Activated T-helper 1 cell treated with Interleukin-2 at 50 U/mL for 16 hours (primary cell): Measurements from ENCODE around the gene FLT3.

ENCODE experiments used
- DNase-seq: peaks from one replicate; pipeline ENCODE4 v3.0.0-alpha.2; 2020; ENCODE audit warnings: low read depth

The FLT3 gene

GRCh38 chr13:28001837-28002473 is 98.4 kb downstream of the FLT3 start:
- DNase-seq: no peak

GRCh38 chr13:28001049-28001448 is 99.3 kb downstream of the FLT3 start:
- no peak for DNase-seq

GRCh38 chr13:28000567-28000966 is 99.8 kb downstream of the FLT3 start:
- no peak for DNase-seq

GRCh38 chr13:27997904-27998522 is 102.4 kb downstream of the FLT3 start:
- DNase-seq: no peak

- DNase-seq: no peak
These were observed 108.5 kb downstream of the FLT3 start for GRCh38 chr13:27991881-27992280.

- no peak for DNase-seq
These were observed 111.9 kb downstream of the FLT3 start, which contains the start of gene URAD for GRCh38 chr13:27988520-27988919. Gene URAD (minus strand): TSS chr13:27988693. CDS start chr13:27988637, 56 bp downstream.

GRCh38 chr13:27985600-27985999 is 114.8 kb downstream of the FLT3 start:
- DNase-seq: no peak

GRCh38 chr13:27982361-27982760 is 118.0 kb downstream of the FLT3 start:
- DNase-seq: no peak

- no peak for DNase-seq
These were observed 119.2 kb downstream of the FLT3 start for GRCh38 chr13:27981006-27981708.

- DNase-seq: no peak
These were observed 119.9 kb downstream of the FLT3 start for GRCh38 chr13:27980280-27980998.

- DNase-seq: no peak
These were observed 120.6 kb downstream of the FLT3 start for GRCh38 chr13:27979765-27980279.

GRCh38 chr13:27979001-27979643 is 121.3 kb downstream of the FLT3 start:
- no peak for DNase-seq

GRCh38 chr13:27978301-27978968 is 121.9 kb downstream of the FLT3 start:
- no peak for DNase-seq

GRCh38 chr13:27977476-27978300 is 122.7 kb downstream of the FLT3 start:
- no peak for DNase-seq

GRCh38 chr13:27976362-27977091 is 123.8 kb downstream of the FLT3 start:
- no peak for DNase-seq

- no peak for DNase-seq
These were observed 124.6 kb downstream of the FLT3 start for GRCh38 chr13:27975564-27976361.

- no peak for DNase-seq
These were observed 126.3 kb downstream of the FLT3 start for GRCh38 chr13:27973961-27974662.

GRCh38 chr13:27973291-27973690 is 127.1 kb downstream of the FLT3 start:
- no peak for DNase-seq
